Activated CD4-positive, alpha-beta T cell treated with anti-CD3 and anti-CD28 coated beads, Interleukin-2, amount 50 U/mL, for 24 hours (primary cell): ENCODE data around the gene C5orf24.
"Not testable (repeated sequence)": the region's sequence is repeated elsewhere in the genome, so short reads cannot be mapped to it uniquely, and the experiment has no call there.

Experiments used
- DNase-seq, 2 donors: peaks; one replicate each; pipeline ENCODE4 v3.0.0-alpha.2; 2020; ENCODE audit warnings: low read depth in 1 of 2, low spot score in 1 of 2

C5orf24 gene

DNA sequence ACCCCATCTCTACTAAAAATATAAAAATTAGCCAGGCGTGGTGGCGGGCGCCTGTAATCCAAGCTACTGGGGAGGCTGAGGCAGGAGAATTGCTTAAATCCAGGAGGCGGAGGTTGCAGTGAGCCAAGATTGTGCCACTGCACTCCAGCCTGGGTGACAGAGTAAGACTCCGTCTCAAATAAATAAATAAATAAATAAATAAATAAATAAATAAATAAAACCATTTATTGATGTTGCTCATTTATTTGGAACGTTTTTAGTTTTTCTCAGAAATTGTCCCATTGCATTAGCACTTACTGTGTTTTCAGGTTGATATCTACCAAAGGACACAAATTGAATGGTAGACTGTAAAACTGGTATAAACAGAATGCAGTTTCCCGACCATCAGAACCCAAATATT, 10.7 kb downstream of the C5orf24 start:
- not testable (repeated sequence) for DNase-seq

- no peak for DNase-seq
These were observed 11.6 kb downstream of the C5orf24 start for GRCh38 chr5:134857401-134857800.

- no peak for DNase-seq
These were observed 18.9 kb downstream of the C5orf24 start for GRCh38 chr5:134864707-134865106.

DNA sequence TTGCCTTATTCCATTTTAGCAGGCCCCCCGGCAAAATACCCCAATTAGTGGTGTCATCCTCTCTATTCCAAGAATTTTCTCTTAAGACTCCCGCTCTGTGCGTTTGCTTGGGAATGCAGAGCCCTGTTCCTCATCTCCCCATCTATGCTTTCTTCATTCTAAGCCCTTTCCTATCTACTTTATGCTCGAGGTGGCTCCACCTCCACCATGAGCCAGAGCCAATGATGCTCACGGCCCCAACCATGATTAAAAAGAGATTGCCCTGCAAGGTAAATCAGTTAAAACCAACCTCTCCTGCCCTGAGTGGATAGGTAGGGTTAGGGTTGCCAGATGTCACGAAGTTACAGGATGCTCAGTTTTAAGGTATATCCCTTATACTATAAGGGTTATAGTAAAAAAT, 27.7 kb downstream of the C5orf24 start:
- DNase-seq: peak in 1 of 2 donors; percentile 10

- peak; percentile 69 to 70 for DNase-seq
These were observed 28.4 kb downstream of the C5orf24 start, which contains the start of gene TXNDC15 for GRCh38 chr5:134873987-134874830. TXNDC15 (plus strand) TSS chr5:134874371; CDS start chr5:134874428, 57 bp downstream.

- peak; percentile 15 to 21 for DNase-seq
These were observed 29.3 kb downstream of the C5orf24 start for GRCh38 chr5:134874831-134875655.

DNA sequence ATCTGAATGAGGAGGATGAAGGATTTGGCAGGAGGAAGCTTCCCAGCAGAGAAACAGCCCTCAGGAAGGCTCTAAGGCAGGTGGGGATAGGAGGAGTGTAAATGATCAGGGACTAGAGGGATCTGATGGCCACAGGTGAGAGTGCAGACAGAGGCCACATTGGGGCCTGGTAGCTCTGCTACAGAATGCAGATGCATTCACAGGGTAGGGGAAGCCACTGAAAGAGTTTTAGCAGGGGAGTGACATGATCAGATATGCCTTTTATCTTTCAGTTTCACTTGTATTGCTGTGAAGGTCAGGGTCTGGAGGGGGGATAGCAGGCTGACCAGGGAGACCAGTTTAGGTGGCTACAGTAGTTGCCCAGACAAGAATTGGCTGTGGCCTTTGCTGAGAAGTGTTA, 31.4 kb downstream of the C5orf24 start:
- DNase-seq: no peak

GRCh38 chr5:134878403-134878802, 32.6 kb downstream of the C5orf24 start:
- no peak for DNase-seq

DNA sequence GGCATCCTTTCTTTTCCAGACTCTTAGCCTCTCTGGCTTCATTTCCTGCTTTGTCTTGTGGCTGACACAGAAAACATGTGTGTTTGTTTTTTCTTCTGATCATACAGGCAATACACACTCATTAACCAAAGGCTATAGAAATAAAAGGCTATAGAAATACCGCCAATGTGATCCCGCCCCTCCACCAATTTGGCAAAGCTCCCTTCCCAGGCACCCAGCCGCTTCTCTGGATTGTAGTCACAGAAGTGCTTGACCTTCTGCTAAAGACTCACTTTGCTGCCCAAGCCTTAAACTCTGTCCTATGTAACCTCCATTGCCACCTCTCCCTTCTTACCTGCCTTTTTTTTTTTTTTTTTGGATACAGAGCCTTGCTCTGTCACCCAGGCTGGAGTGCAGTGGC, 33.7 kb downstream of the C5orf24 start:
- no peak for DNase-seq

DNA sequence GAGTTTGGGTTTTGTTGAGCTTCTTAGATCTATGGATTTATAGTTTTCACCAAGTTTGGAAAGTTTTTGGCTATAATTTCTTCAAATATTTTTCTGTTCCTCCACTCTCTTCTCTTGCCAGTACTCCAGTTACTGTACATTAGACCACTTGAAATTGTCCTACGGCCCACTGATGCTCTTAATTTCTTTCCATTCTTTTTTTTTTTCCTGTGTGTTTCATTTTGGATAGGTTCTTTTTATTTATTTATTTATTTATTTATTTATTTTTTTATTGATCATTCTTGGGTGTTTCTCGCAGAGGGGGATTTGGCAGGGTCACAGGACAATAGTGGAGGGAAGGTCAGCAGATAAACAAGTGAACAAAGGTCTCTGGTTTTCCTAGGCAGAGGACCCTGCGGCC, 35.2 kb downstream of the C5orf24 start:
- DNase-seq: not testable (repeated sequence)

DNA sequence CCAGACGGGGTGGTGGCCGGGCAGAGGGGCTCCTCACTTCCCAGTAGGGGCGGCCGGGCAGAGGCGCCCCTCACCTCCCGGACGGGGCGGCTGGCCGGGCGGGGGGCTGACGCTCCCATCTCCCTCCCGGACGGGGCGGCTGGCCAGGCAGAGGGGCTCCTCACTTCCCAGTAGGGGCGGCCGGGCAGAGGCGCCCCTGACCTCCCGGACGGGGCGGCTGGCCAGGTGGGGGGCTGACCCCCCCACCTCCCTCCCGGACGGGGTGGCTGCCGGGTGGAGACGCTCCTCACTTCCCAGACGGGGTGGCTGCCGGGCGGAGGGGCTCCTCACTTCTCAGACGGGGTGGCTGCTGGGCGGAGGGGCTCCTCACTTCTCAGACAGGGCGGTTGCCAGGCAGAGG, 35.9 kb downstream of the C5orf24 start:
- DNase-seq: not testable (repeated sequence)

- no peak for DNase-seq
These were observed 41.9 kb downstream of the C5orf24 start for GRCh38 chr5:134887593-134888159.

- DNase-seq: no peak
These were observed 43.6 kb downstream of the C5orf24 start for GRCh38 chr5:134889335-134889734.

- no peak for DNase-seq
These were observed 45.7 kb downstream of the C5orf24 start for GRCh38 chr5:134891473-134891872.

DNA sequence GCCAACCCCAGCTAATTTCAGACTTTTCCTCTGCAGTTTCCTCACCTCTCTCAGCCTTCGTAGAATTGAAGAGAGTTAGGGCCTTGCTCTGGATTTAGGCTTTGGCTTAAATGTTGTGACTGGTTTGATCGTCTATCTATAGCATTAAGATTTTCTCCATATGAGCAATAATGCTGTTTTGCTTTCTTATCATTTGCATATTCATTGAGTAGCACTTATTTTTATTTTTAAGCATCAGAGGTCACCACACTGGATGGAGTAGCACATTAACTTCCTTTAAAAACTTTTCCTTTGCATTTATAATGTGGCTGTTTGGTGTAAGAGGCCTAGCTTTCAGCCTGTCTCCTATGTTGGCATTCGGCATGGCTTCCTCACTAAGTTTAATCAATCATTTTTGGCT, 46.5 kb downstream of the C5orf24 start:
- DNase-seq: no peak

- DNase-seq: no peak
These were observed 47.2 kb downstream of the C5orf24 start for GRCh38 chr5:134892926-134893325.

DNA sequence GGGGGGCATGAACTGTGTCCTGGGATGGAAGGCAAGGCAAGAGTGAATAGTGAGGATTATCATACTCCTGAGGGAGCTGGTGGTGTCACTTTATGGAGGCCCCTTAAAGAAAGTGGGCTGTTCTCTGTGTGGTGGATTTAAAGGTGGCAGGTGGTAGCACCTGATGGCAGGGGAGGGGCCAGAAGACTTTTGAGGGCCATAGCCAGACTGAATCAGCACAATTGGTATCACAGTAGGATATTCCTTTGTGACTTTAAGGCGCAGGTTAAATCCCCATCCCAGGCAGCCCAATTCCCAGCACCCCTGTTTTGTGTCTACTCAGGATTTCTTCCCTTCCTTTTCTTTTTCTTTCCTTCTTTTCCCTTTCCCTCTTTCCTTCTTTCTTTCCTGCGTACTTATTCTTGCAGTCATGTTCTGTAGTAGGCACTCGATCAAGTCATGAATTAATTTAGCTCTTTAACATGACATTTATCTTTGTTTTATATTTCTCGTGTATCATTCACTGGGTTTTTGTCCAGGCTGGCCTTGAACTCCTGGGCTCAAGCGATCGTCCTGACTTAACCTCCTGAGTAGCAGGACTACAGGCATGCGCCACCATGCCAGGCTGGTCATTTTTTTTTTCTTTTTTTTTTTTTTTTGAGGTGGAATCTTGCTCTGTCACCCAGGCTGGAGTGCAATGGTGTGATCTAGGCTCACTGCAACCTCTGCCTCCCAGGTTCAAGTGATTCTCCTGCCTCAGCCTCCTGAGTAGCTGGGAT, 48.2 kb downstream of the C5orf24 start:
- DNase-seq: no peak

- no peak for DNase-seq
These were observed 56.5 kb downstream of the C5orf24 start for GRCh38 chr5:134902071-134902801.

GRCh38 chr5:134904610-134905245, 59.0 kb downstream of the C5orf24 start, which contains the start of gene PCBD2:
PCBD2 (plus strand) TSS chr5:134905131; CDS start chr5:134905140, 9 bp downstream.
- peak; percentile 85 to 86 for DNase-seq
